HG03439 (cell line): ENCODE measurements around the gene WDR37.
"Not testable (repeated sequence)": the region's sequence is repeated elsewhere in the genome, so short reads cannot be mapped to it uniquely, and the experiment has no call there.

Experiments
- ATAC-seq: cut with Tn5 transposase; IDR thresholded peaks from one replicate; pipeline ENCODE4 v1.9.1; 2021; ENCODE audit warnings: mild to moderate bottlenecking, moderate library complexity; ENCODE audit not compliant: unreplicated experiment

WDR37 gene

DNA sequence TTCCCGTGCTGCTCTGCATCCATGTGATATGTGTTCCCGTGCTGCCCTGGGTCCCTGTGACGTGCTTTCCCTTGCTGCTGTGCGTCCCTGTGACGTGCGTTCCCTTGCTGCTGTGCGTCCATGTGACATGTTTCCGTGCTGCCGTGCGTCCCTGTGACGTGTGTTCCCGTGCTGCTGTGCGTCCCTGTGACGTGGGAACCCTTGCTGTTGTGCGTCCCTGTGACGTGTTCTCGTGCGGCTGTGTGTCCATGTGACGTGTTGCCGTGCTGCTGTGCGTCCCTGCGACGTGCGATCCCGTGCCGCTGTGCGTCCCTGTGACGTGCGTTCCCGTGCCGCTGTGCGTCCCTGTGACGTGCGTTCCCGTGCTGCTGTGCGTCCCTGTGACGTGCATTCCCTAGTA is 45.8 kb downstream of the WDR37 start:
- no peak for ATAC-seq

- ATAC-seq: no peak
Measured at GRCh38 chr10:1102416-1102815, 46.2 kb downstream of the WDR37 start.

DNA sequence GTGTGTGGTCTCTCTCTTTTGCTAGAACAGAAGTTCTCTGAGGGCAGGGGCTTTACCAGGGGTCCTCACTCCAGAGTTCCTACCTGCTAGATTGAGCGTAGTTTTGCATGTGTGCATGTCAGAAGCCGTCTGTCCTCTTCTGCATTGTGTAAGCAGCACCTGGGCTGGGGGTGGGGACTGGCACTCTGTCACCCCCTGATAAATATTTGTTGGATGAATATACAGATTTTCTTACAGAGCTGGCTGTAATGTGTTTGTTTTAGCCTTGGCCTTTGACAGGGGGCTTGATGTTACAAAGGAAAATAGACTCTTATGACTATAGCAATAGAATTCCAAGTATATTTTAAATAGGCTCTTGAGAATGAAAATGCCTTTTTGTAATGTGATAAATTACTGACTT is 46.6 kb downstream of the WDR37 start:
- no peak for ATAC-seq

- no peak for ATAC-seq
Measured at GRCh38 chr10:1103551-1103950, 47.4 kb downstream of the WDR37 start.

GRCh38 chr10:1104971-1105370 is 48.8 kb downstream of the WDR37 start:
- ATAC-seq: no peak

- no peak for ATAC-seq
Measured at GRCh38 chr10:1107004-1107403, 50.8 kb downstream of the WDR37 start.

GRCh38 chr10:1107679-1108078 is 51.5 kb downstream of the WDR37 start:
- no peak for ATAC-seq

DNA sequence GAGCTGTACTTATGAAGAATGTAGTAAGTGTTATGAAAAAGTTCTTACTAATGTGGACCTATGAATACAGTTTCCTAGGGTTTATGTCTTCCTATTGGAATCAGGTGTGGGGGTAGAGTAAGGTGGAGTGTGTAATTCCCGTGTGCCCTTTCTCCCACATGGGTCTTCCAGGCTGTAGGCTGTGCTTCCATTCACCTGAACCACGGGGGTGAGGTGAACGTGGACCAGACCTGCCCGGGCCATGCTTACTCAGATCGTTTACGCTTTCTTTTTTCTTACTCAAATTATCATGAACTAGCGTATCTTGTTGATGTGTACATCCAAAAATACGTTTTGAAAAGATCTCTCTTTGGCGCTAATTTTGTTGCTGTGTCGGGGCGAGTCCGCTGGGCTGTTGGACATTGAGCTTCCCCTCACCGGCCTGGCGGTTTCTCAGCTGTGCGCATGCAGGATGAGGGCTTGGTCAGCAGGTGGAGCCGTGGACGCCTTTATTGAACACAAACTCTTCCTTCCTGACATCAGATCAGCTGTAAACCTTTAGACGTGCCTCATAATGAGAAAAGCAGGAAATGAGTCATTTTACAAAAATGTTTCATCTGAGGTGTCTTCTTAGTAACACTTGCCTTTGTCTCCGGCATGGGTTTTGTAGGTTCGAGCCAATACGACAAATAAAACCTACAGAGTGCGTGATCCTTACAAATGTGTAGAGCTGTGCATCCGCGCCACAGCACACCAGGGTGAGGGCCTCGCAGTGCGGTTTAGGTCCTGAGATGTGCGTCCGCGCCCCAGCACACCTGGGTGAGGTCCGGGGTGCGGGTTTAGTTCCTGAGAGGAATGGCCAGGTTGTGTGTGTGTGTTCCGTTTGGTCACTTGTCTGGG is 53.8 kb downstream of the WDR37 start:
- peak; percentile 94 for ATAC-seq

- no peak for ATAC-seq
Measured at GRCh38 chr10:1110674-1111119, 54.5 kb downstream of the WDR37 start.

DNA sequence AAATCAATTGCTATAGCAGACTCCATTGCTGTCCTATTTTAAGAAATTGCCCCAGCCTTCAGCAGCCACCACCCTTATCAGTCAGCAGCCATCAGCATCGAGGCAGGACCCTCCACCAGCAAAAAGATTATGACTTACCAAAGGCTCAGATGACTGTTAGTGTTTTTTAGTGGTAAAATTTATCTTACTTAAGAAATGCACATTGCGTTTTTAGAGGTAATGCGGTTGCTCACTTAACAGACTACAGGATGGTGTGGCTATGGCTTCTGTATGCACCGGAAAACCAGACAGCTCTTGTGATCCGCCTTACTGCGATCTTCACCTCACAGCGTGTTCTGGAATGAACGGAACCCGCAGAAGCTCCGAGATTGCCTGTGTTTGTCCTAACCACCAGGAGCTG is 58.1 kb downstream of the WDR37 start:
- ATAC-seq: no peak

DNA sequence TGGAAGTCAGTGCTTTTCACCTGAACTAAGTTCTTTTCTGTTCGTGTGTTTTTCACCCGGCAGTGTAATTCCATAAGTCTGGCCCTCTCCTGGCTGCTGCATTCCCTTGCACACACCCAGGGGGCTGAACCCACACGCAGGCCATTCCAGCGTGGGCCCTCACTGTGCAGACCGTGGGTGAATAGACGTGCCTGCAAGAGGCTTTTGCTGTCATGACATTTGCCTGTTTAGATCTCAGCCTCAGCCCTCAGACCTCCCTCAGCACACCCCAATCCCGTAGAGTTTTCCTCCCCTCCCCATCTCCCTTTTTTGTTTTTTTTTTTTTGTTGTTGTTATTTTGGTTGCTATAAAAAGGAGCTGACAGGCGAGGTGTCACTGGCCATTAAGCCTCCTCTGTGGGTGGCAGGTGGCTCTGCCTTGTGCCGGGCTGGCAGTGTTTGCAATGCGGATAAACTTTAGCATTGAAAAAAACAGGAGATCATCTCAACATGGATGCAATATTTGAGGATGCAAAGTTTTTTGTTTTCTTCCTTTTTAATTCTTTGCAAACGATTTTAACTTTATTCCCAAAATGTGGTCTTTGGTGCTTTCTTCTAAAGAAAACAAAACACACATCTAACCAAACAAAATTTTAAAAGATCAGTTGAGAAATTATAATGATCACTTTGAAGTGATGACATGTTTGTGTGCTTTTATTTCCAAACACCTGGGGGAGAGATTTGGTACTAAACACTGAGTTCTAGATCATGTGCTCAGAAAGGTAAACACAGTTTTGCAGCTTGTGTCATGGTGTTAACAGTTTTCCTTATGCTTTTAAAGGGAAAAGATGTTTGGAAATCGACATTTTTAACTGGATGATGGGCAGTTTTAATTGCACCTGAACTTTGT is 58.8 kb downstream of the WDR37 start:
- ATAC-seq: no peak

- ATAC-seq: no peak
Measured at GRCh38 chr10:1115607-1115955, 59.4 kb downstream of the WDR37 start.

GRCh38 chr10:1116051-1116450 is 59.9 kb downstream of the WDR37 start:
- ATAC-seq: no peak

- ATAC-seq: no peak
Measured at GRCh38 chr10:1116696-1117280, 60.6 kb downstream of the WDR37 start.

DNA sequence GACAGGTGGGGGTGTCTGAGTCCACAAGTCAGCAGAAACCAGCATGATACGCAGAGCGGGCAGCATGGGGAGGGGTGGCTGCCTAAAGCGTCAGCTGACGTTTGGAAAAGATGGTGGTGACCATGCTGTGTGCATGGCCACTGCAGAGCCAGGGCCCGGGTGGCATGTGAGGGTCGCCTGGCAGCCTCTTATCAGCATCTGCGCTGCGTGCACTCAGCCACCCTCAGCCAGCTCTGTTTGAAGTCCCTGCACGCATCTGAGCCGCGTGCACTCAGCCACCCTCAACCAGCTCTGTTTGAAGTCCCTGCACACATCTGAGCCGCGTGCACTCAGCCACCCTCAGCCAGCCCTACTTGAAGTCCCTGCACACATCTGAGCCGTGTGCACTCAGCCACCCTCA is 61.5 kb downstream of the WDR37 start:
- ATAC-seq: no peak

GRCh38 chr10:1118318-1118717 is 62.1 kb downstream of the WDR37 start:
- not testable (repeated sequence) for ATAC-seq

DNA sequence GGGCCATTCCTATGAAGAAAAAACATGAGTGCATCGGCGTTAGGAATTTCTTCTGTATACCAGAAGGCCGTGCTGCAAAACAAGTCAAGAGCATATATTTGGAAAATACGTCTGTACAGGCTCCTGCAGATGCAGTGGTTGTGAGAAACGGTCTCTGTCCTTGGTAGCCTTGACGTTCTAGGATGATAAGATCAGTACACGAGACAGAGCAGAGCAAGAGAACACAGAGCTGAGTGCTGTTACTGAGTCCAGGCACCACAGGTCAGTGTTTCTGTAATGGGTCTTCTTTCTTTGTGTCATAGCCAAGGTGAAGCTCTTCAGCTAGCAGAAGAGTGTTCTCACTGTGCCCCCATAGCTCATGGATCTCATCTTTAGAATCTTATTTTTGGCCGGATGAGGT is 62.8 kb downstream of the WDR37 start:
- ATAC-seq: no peak

DNA sequence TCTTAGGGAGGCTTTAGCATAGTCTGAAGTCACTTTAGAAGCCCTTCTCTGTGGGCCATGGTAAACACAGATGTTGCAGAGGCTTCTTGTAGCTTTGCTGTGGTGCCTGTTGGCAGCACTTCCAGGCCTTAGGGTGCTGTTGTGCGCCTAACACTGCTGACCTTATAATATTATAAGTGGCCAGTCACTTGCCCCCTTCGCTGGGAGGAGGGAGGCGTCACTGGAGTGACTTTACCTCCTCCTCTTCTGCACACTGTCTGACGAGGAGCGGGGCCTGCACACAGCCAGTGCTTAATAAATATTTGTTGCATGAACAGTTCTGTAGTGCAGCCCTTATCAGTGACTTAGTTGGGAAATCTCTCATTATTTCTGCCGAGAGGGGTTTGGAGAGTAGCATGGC is 63.3 kb downstream of the WDR37 start:
- ATAC-seq: no peak

- no peak for ATAC-seq
Measured at GRCh38 chr10:1120306-1120705, 64.1 kb downstream of the WDR37 start.

DNA sequence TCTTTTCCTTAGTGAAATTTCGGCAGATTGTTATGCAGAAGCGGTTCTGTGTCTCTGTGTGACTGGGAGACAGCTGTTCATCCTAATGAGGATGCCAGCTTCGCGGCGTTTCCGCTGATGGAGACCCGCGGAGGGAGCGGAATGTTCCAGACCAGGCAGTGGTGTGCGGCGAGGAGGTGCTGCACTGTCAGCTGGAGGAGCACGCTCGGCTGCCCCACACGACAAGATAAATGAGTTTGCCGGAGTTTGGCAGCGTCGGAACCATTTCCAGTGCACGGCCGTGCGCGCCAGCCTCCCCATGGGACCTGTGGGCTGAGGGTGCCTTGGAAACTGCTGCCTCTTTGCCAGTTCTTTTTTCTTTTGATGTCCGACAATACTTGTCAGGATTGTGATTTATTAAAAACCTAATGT is 64.6 kb downstream of the WDR37 start:
- no peak for ATAC-seq

- ATAC-seq: no peak
Measured at GRCh38 chr10:1121271-1121970, 65.2 kb downstream of the WDR37 start.
